Activated CD4-positive, alpha-beta T cell treated with anti-CD3 and anti-CD28 coated beads for 36 hours (primary cell): ENCODE measurements around the gene MCU. TPM values are rescaled to one million over a fixed set of nuclear protein-coding genes. Genes with fewer than 3 reads are reported as not detected.

Experiments
- ATAC-seq: fragments of 200-7000 bp; cut with Tn5 transposase; one replicate; pipeline ENCODE4 v1.10.0; 2021; ENCODE audit warnings: mild to moderate bottlenecking, moderate library complexity
- CTCF ChIA-PET: fragments of 350-600 bp; sonication (Branson Sonifier 250); formaldehyde crosslinking; loops from one replicate; lab custom pipeline; 2021; ENCODE audit warnings: antibody characterized with exemption; lab: Charles Lee
- POLR2A ChIA-PET: fragments of 350-600 bp; sonication (Branson Sonifier 250); formaldehyde crosslinking; loops from one replicate; lab custom pipeline; 2021; ENCODE audit warnings: antibody characterized with exemption, inconsistent platforms; lab: Charles Lee
- DNase-seq: peaks from one replicate; pipeline ENCODE4 v3.0.0-alpha.2; 2020
- H3K27ac Mint-ChIP-seq: one replicate; pipeline ENCODE4 v1.8.0; 2021; ENCODE audit warnings: mixed read lengths
- H3K27me3 Mint-ChIP-seq: one replicate; pipeline ENCODE4 v1.8.0; 2021; ENCODE audit warnings: mixed read lengths
- H3K36me3 Mint-ChIP-seq: one replicate; pipeline ENCODE4 v1.8.0; 2021; ENCODE audit warnings: low read depth, mixed read lengths
- H3K4me1 Mint-ChIP-seq: one replicate; pipeline ENCODE4 v1.8.0; 2021; ENCODE audit warnings: mixed read lengths
- H3K4me3 Mint-ChIP-seq: one replicate; pipeline ENCODE4 v1.8.0; 2021; ENCODE audit warnings: mild to moderate bottlenecking, moderate library complexity, mixed read lengths
- H3K9me3 Mint-ChIP-seq: one replicate; pipeline ENCODE4 v1.8.0; 2021; ENCODE audit warnings: low read depth, mixed read lengths
- intact Hi-C, 2 experiments: fragments of 100-400 bp; cut with DNase I in 1 of 2; cut with micrococcal nuclease in 1 of 2; formaldehyde crosslinking; loops; one replicate each; pipeline versions ENCODE4 v1.14.2 to v1.15.1; 2022 to 2024; cut with DNase I, micrococcal nuclease
- total RNA-seq, 2 experiments: library from RNA; stranded (reverse); gene quantifications; one replicate each; pipeline ENCODE4 v1.2.3, GENCODE V29; 2021

The MCU gene
- total RNA-seq, 2 experiments from 2014 or later = 15.1 to 16.0 TPM

- ChIA-PET POLR2A (no interaction called here), CTCF (interaction anchor here (0.5 kb wide), 1 partner anchor 98 kb away, joined by 3 read pairs; no protein-coding TSS in a partner anchor)
- no peaks in the 10 kb centered on the region for H3K4me1 Mint-ChIP-seq
- DNase-seq (no peak), ATAC-seq (no peak)
- no peak overlapping the region for H3K4me3 Mint-ChIP-seq
- intact Hi-C loops = no loop called here
- H3K27me3 Mint-ChIP-seq = no peaks in the 10 kb centered on the region
- H3K9me3 Mint-ChIP-seq = no peaks in the 10 kb centered on the region
- peaks cover 3% of the 10 kb centered on the region for H3K36me3 Mint-ChIP-seq
- H3K27ac Mint-ChIP-seq = no peak overlapping the region
These were observed 119.0 kb downstream of the MCU start for GRCh38 chr10:72810976-72811375.

DNA sequence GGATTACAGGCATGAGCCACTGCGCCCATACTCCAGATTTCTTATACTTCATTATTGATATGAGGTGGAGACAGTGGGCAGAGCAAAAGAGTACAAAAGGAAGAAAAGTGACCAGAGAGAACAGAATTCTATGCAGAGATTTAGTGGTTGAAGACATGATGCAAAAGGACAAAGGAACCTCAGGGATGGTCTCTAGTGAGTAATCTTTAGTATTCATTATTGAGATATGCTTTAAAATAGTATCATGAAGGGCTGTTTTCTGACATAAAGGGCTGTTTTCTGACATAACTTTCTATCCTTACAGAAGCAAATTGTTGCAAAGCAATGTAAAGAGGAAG is 120.4 kb downstream of the MCU start:
- H3K9me3 Mint-ChIP-seq = no peaks in the 10 kb centered on the region
- H3K36me3 Mint-ChIP-seq = no peaks in the 10 kb centered on the region
- POLR2A ChIA-PET = no interaction called here
- H3K4me1 Mint-ChIP-seq = no peaks in the 10 kb centered on the region
- no peak overlapping the region for H3K4me3 Mint-ChIP-seq
- H3K27ac Mint-ChIP-seq = no peak overlapping the region
- intact Hi-C loops = no loop called here
- DNase-seq (no peak), ATAC-seq (no peak)
- no peaks in the 10 kb centered on the region for H3K27me3 Mint-ChIP-seq
- CTCF ChIA-PET = interaction anchor here (0.6 kb wide), 1 partner anchor 121 kb away, joined by 3 read pairs; no protein-coding TSS in a partner anchor

DNA sequence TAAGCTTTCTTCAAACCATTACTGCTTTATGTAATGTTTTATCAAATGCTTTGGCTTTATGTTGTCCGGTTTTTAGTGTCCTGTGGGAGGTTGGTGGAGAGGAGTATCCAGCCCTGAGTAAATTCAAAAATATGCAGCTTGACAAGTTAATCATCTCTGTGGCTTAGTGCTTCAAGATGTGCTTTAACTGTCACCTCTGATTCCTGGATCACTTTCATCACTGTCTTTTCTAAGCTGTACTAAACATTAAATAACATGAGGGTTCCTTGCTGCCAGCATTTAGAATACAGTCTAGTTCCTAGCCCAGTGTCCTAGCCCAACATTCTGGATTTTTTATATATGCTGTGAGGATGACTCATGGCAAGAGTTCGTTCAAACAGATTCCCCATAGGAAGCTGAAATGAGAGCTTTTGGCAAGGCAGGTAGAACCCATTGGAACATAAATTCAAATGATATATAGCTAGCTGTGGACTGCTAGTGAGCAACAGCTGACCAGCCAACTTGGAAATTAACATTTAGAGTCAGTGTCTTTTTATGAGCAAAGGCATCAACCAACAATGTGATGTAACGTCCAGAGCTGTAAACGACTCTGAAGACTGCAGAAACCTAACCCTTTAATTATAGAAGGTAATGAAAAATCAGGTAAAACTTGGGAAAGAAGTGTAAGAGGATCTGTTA is 120.9 kb downstream of the MCU start:
- no peak overlapping the region for H3K27ac Mint-ChIP-seq
- no peaks in the 10 kb centered on the region for H3K9me3 Mint-ChIP-seq
- no peak for ATAC-seq
- ChIA-PET POLR2A (no interaction called here), CTCF (interaction anchor here (0.6 kb wide), 2 partner anchors 121 to 205 kb away, joined by 3 read pairs; no protein-coding TSS in a partner anchor)
- H3K4me3 Mint-ChIP-seq = no peak overlapping the region
- no peaks in the 10 kb centered on the region for H3K27me3 Mint-ChIP-seq
- no peaks in the 10 kb centered on the region for H3K4me1 Mint-ChIP-seq
- no peak for DNase-seq
- intact Hi-C loops = no loop called here
- H3K36me3 Mint-ChIP-seq = no peaks in the 10 kb centered on the region

DNA sequence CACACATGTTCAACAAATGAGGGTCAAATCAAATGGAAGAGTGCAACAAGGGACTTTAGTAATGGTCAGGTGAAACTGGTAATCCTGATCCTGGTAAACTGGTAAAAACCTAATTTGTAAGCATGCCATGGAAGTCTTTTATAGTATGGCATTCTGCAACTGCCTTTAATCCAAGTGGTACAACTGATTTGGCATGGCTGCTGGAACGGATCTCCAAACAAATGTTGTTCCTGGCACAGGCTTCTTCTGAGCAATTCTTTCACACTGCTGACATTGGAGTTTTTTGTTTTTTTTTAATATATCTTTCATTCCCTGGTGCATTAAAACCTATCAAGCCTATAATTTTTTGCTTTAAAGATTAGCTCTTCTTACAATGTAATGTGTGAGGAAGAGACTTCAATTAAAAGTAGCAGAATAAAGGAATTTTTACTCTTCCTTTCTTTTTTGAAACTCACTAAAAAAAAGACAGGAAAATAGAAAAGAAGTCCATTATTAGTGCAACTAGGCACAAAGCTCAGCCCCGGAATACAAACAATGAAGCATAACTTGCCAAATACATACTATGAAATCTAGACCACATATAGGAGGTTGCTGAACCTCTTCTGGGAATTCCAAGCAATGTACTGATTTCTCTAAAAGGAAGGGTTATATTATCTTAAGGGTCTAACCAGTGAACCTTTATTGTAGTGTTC is 122.3 kb downstream of the MCU start:
- no peak for ATAC-seq
- no peak for DNase-seq
- Mint-ChIP-seq H3K9me3 (no peaks in the 10 kb centered on the region), H3K4me3 (no peak overlapping the region), H3K4me1 (peaks cover 6% of the 10 kb centered on the region), H3K27me3 (no peaks in the 10 kb centered on the region), H3K36me3 (no peaks in the 10 kb centered on the region), H3K27ac (no peak overlapping the region)
- ChIA-PET POLR2A (no interaction called here), CTCF (no interaction called here)
- intact Hi-C loops = no loop called here

DNA sequence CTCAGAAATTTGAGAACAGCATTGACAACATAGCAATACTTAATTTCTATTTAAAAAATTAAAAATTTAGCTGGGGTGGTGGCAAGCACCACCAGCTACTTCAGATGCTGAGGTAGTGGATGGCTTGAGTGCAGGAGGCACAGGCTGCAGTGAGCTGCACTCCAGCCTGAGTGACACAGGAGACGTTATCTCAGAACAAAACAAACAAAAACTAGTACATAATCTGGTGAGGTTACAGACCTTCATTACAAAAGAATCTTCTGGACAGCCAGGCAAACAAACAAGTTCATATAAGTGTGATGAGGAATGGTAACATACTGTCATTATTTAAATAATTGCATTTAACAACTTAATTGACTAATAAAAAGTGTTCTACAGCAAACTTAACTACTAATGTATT is 124.6 kb downstream of the MCU start:
- ChIA-PET CTCF (interaction anchor here (0.6 to 1.3 kb wide), 2 partner anchors 8 to 92 kb away, joined by 3 to 5 read pairs; no protein-coding TSS in a partner anchor), POLR2A (no interaction called here)
- ATAC-seq (no peak), DNase-seq (no peak)
- Mint-ChIP-seq H3K4me3 (no peak overlapping the region), H3K9me3 (no peaks in the 10 kb centered on the region), H3K27ac (no peak overlapping the region), H3K36me3 (no peaks in the 10 kb centered on the region), H3K4me1 (peaks cover 6% of the 10 kb centered on the region), H3K27me3 (no peaks in the 10 kb centered on the region)
- intact Hi-C loops = no loop called here

DNA sequence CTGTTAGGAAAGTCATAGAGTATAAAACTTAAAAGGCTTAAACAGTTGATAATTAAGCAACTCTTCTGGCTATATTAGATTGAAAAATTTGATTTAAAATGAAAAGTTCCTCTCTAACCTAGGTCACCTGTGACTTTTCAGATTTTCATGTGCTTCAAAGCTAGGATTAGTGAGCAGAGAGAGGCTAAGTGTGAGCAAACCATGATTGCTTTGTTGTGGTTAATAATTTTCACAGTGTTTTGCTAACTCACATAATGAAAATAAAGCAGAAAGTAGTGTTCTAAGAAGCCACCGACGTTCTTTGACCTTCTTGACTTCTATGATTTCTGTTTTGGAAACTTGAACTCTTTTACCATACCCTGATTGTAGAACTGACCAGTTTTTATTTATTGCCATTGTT is 126.1 kb downstream of the MCU start:
- no peaks in the 10 kb centered on the region for H3K27me3 Mint-ChIP-seq

DNA sequence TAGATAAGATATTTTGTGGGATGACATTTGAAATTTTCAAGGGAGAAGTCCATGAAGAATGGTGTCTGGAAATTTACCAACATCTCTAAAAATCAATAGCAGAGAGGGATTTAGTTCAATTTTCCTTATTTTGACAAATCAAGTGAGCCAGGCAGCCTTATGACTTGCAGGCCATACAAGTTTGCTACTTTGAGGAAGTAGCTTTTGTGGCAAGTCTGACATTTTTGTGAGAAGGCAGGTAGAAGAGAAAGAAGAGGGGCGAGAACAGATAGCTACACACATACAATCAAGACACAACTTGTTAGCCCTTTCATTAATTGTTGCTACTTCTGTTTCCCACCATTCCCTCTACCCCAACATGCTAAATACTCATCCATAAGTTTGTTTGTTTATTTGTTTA is 127.1 kb downstream of the MCU start:
- DNase-seq = no peak
- CTCF ChIA-PET = interaction anchor here (0.5 kb wide), 1 partner anchor 1705 kb away, joined by 3 read pairs; no protein-coding TSS in a partner anchor
- POLR2A ChIA-PET = no interaction called here
- Mint-ChIP-seq H3K27ac (no peak overlapping the region), H3K9me3 (peaks cover 4% of the 10 kb centered on the region), H3K27me3 (no peaks in the 10 kb centered on the region), H3K4me1 (peaks cover 6% of the 10 kb centered on the region), H3K36me3 (no peaks in the 10 kb centered on the region), H3K4me3 (no peak overlapping the region)
- ATAC-seq = no peak
- intact Hi-C loops = no loop called here

More for the DNA sequence above, 126.1 kb downstream of the MCU start:
- Mint-ChIP-seq H3K4me1 (peaks cover 6% of the 10 kb centered on the region), H3K36me3 (no peaks in the 10 kb centered on the region), H3K4me3 (no peak overlapping the region), H3K9me3 (peaks cover 4% of the 10 kb centered on the region), H3K27ac (no peak overlapping the region)
- DNase-seq (no peak), ATAC-seq (no peak)
- POLR2A ChIA-PET = no interaction called here
- CTCF ChIA-PET = no interaction called here
- intact Hi-C loops = no loop called here

GRCh38 chr10:72821606-72822005 is 129.7 kb downstream of the MCU start:
- intact Hi-C loops = no loop called here
- Mint-ChIP-seq H3K9me3 (peaks cover 4% of the 10 kb centered on the region), H3K36me3 (no peaks in the 10 kb centered on the region), H3K27me3 (no peaks in the 10 kb centered on the region), H3K4me1 (peaks cover 6% of the 10 kb centered on the region), H3K27ac (no peak overlapping the region), H3K4me3 (no peak overlapping the region)
- ATAC-seq = no peak
- DNase-seq = no peak
- ChIA-PET CTCF (no interaction called here), POLR2A (no interaction called here)

- H3K4me3 Mint-ChIP-seq = no peak overlapping the region
- H3K27me3 Mint-ChIP-seq = no peaks in the 10 kb centered on the region
- ChIA-PET CTCF (interaction anchor here (0.8 to 0.9 kb wide), 2 partner anchors 11 to 12 kb away, joined by 3 to 5 read pairs; no protein-coding TSS in a partner anchor), POLR2A (interaction anchor here (0.6 kb wide), 1 partner anchor 889 kb away, joined by 3 read pairs; no protein-coding TSS in a partner anchor)
- intact Hi-C loops = no loop called here
- ATAC-seq (no peak), DNase-seq (no peak)
- no peak overlapping the region for H3K27ac Mint-ChIP-seq
- H3K36me3 Mint-ChIP-seq = no peaks in the 10 kb centered on the region
- H3K9me3 Mint-ChIP-seq = peaks cover 4% of the 10 kb centered on the region
- peaks cover 6% of the 10 kb centered on the region for H3K4me1 Mint-ChIP-seq
These were observed 130.5 kb downstream of the MCU start for GRCh38 chr10:72822342-72822986.

GRCh38 chr10:72825163-72825562 is 133.2 kb downstream of the MCU start:
- ChIA-PET CTCF (interaction anchor here (0.6 to 1.3 kb wide), 2 partner anchors 9 to 46 kb away, joined by 3 to 4 read pairs; no protein-coding TSS in a partner anchor), POLR2A (interaction anchor here (0.6 kb wide), 1 partner anchor 389 kb away, joined by 3 read pairs; no protein-coding TSS in a partner anchor)
- DNase-seq (no peak), ATAC-seq (no peak)
- Mint-ChIP-seq H3K27me3 (no peaks in the 10 kb centered on the region), H3K4me3 (no peak overlapping the region), H3K36me3 (no peaks in the 10 kb centered on the region), H3K27ac (no peak overlapping the region), H3K9me3 (peaks cover 4% of the 10 kb centered on the region), H3K4me1 (no peaks in the 10 kb centered on the region)
- intact Hi-C loops = no loop called here

GRCh38 chr10:72826346-72826745 is 134.4 kb downstream of the MCU start:
- intact Hi-C loops = no loop called here
- no peaks in the 10 kb centered on the region for H3K36me3 Mint-ChIP-seq
- CTCF ChIA-PET = interaction anchor here (1.3 kb wide), 1 partner anchor 8 kb away, joined by 4 read pairs; no protein-coding TSS in a partner anchor
- no peaks in the 10 kb centered on the region for H3K4me1 Mint-ChIP-seq
- DNase-seq = no peak
- H3K27me3 Mint-ChIP-seq = no peaks in the 10 kb centered on the region
- no peak overlapping the region for H3K4me3 Mint-ChIP-seq
- POLR2A ChIA-PET = no interaction called here
- H3K27ac Mint-ChIP-seq = no peak overlapping the region
- no peak for ATAC-seq
- peaks cover 4% of the 10 kb centered on the region for H3K9me3 Mint-ChIP-seq
